Measurements from ENCODE around the gene CDC42EP3.

CDC42EP3 gene

DNA sequence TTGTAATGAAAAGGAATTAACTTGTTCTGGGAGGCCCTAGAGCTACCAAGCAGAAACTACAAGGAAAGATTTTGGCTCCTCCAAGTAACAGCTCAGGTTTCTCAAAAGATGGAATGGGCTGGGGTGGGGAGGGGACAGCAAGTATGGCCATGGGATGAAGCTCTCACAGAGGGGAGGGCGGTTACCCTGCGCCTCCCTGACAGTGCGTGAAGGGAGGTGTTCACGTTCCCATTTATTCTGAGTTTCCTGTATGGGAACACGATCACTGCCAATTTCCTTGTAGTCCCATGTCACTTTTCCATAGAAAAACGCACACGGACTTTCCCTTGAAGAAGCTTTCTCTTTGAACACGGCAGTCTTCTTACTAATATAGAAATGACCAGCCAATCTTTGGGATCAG lies 17.0 kb downstream of the CDC42EP3 start:
- DNase-seq (ENCODE audit: low read depth) = no peak
- no peak overlapping the region for H3K4me3 ChIP-seq (ENCODE audit: control insufficient read depth, low read depth, low read length)
- TF ChIP-seq, protein P1, sequence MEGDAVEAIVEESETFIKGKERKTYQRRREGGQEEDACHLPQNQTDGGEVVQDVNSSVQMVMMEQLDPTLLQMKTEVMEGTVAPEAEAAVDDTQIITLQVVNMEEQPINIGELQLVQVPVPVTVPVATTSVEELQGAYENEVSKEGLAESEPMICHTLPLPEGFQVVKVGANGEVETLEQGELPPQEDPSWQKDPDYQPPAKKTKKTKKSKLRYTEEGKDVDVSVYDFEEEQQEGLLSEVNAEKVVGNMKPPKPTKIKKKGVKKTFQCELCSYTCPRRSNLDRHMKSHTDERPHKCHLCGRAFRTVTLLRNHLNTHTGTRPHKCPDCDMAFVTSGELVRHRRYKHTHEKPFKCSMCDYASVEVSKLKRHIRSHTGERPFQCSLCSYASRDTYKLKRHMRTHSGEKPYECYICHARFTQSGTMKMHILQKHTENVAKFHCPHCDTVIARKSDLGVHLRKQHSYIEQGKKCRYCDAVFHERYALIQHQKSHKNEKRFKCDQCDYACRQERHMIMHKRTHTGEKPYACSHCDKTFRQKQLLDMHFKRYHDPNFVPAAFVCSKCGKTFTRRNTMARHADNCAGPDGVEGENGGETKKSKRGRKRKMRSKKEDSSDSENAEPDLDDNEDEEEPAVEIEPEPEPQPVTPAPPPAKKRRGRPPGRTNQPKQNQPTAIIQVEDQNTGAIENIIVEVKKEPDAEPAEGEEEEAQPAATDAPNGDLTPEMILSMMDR (IDR thresholded peaks at IDR 0.05; ENCODE audit: control insufficient read depth, insufficient read depth, low read depth, low read length, missing control alignments) = no peak

DNA sequence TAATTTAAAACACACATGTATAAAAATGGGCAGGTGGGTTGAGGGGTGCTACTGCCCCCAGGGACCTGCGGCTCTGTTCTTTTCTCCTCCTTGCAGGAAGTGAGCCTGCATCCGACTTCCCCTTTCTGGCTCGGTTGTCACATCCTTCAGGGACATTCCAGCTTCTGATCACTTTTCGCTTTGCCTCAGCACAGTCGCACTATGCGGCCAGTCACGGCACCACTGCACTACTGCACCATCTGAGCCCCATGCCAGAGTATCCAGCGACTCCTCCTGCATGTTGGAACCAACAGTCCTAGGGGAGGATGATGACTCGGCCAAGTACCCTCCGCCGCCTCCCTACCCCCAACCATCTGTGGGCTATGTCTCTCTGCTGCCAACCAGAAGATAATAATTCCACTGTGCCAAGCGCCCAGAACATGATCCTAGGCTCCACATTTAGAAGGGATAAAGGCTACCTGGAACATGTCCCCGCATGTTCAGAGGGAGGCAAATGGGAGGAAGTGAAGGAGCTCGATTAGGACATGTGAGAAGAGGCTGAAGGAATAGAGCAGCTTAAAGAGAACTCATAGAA lies 17.6 kb downstream of the CDC42EP3 start:
- H3K4me3 ChIP-seq (ENCODE audit: control insufficient read depth, low read depth, low read length) = no peak overlapping the region
- TF ChIP-seq, protein P1 (IDR thresholded peaks at IDR 0.05; ENCODE audit: control insufficient read depth, insufficient read depth, low read depth, low read length, missing control alignments) = no peak
- no peak for DNase-seq (ENCODE audit: low read depth)

DNA sequence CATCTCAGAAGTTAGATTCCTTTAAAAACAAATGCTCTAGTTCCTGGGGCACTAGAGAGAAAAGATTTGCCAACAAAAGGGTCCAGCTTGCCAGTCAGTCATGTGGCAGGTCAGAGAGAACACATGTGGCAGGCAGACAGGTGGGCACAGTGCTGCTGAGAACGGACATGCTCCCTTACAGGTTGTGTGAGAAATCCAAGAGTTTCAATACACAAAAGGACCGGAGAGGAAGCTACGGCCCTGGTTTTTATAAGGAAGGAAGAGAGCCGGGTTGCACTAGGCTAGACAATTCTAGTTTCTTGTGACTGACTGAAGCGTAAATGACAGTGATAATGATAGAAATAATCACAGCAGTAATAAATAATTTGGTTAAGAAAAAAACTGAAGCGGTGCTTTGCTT lies 18.3 kb downstream of the CDC42EP3 start:
- H3K4me3 ChIP-seq (ENCODE audit: control insufficient read depth, low read depth, low read length) = no peak overlapping the region
- no peak for DNase-seq (ENCODE audit: low read depth)
- TF ChIP-seq, protein P1 (IDR thresholded peaks at IDR 0.05; ENCODE audit: control insufficient read depth, insufficient read depth, low read depth, low read length, missing control alignments) = no peak

DNA sequence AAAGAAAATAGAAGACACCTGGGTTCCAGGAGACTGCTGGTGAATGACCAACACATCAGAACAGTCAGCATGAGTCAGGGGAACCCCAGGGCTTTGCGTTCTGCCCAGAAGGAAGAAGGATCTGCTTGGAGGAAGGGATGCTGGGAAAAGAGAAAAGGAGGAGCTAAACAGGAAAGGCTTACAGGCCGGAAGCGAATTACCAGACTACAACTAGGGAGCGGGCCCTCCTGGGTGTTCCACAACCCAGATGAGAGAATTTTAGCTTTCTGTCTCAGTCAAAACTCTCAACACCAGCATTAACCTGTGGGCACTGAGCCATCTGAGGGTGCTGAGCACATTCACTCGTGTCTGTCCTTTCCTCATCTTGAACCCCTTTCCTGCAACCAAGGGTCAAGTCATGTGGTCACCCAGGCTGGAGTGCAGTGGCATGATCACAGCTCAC lies 19.2 kb downstream of the CDC42EP3 start:
- TF ChIP-seq, protein P1 (IDR thresholded peaks at IDR 0.05; ENCODE audit: control insufficient read depth, insufficient read depth, low read depth, low read length, missing control alignments) = no peak
- peak; percentile 79 for DNase-seq (ENCODE audit: low read depth)
- no peak overlapping the region for H3K4me3 ChIP-seq (ENCODE audit: control insufficient read depth, low read depth, low read length)

DNA sequence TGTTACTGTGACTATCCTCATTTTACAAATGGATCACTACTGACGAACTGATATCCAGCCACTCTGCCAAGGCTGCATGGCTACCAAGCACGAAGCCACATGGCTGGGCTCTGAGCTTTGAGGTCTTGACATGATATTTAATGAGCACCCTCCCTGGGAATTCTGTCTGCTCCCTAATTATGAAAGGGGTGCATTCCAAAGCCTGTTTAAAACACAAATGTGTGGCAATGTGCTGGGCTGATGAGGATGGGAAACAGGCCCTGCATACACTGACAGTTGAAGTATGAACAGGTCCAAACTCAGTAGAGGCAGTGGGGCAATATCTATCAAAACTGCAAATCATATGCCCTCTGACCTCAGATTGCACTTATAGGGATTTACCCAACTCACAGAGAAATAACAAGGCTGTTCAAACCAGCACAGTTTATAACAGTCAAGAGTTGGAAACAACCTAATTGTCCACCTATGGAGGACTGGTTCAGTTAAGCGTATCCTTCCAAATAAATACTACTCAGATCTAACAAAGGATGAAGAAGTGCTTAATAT lies 20.8 kb downstream of the CDC42EP3 start:
- no peak for DNase-seq (ENCODE audit: low read depth)
- TF ChIP-seq, protein P1 (IDR thresholded peaks at IDR 0.05; ENCODE audit: control insufficient read depth, insufficient read depth, low read depth, low read length, missing control alignments) = no peak
- H3K4me3 ChIP-seq (ENCODE audit: control insufficient read depth, low read depth, low read length) = no peak overlapping the region

DNA sequence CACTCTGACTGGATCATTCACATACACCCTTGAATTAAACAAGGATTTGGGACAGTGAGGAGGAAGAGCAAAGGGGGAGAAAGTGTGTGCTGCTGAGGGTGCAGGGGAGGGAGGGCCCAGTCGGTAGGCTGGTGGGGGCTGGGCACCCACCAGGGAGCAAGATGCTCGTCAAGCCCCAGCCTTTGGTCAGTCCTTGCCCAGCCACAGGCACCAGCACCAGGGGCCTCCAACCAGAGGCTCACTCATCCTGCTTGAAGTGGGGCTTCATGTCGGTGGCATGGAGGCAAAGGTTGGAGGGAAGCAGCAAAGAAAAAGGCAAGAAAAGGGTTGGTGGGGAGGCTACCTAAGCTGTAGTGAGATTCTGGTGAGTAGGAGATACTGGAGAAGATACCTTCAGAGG lies 21.9 kb downstream of the CDC42EP3 start:
- DNase-seq (ENCODE audit: low read depth) = no peak
- TF ChIP-seq, protein P1 (IDR thresholded peaks at IDR 0.05; ENCODE audit: control insufficient read depth, insufficient read depth, low read depth, low read length, missing control alignments) = no peak
- no peak overlapping the region for H3K4me3 ChIP-seq (ENCODE audit: control insufficient read depth, low read depth, low read length)
